D721Med (cell line): ENCODE data around the gene ATP5MG.

Source experiments
- DNase-seq: peaks from one replicate; pipeline ENCODE4 v3.0.0; 2011; ENCODE audit warnings: low spot score; ENCODE audit not compliant: insufficient read length
- FAIRE-seq: peaks from 2 replicates; lab custom pipeline; 2011; peaks lifted over from hg19 to GRCh38; lab: Jason Lieb, UNC
- CTCF ChIP-seq: IDR thresholded peaks from 2 replicates; pipeline ENCODE4 v1.5.1; 2012; ENCODE audit warnings: mild to moderate bottlenecking, control low read depth; ENCODE audit not compliant: insufficient read depth; ENCODE audit errors: missing control alignments

ATP5MG gene

DNA sequence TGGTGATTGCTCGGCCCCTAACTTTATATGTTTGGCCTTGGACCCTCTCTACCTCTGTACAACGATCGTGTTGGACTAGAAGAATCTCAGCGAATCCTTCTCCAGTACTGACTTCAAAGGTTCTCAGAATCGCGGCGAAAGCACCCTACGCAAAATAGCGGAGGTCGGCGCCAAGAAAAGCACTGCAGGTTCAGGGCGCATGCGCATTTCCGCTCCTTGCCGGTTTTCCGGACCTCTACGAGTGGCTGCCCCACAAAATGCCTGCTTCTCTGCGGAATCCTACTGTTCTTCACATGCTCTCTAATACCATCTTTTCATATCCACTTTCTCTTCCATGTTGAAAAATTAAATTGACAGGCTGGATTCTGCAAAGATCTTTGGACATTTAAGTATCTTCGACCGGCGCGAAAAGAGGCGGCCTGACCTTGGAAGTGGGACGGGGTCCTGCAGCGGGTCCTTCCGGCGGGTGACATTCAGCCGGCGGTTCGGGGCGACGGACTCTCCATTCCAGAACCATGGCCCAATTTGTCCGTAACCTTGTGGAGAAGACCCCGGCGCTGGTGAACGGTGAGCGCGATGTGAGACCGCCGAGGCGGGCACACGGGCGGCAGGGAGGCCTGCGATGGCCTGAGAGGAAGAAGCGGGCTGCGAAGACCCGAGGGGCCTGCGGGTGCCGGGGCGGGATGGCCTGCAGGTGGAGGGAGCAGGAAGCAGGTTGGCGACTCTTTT, at the start of gene ATP5MG:
ATP5MG (plus strand) TSS at position 456 of the 729 bp plus-strand sequence; CDS start at position 516, 60 bp downstream.
- peak; percentile 53 for DNase-seq
- no peak for TF ChIP-seq CTCF
- FAIRE-seq, result no peak

DNA sequence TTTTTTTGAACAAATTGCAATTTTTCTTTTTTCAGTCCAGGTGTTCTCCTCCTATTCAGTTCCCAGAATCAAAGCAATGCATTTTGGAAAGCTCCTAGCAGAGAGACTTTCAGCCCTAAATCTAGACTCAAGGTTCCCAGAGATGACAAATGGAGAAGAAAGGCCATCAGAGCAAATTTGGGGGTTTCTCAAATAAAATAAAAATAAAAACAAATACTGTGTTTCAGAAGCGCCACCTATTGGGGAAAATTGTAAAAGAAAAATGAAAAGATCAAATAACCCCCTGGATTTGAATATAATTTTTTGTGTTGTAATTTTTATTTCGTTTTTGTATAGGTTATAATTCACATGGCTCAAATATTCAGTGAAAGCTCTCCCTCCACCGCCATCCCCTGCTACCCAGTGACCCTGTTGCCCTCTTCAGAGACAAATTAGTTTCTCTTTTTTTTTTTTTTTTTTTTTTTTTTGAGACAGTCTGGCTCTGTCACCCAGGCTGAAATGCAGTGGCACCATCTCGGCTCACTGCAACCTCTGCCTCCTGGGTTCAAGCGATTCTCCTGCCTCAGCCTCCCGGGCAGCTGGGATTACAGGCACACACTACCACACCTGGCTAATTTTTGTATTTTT, 48.2 kb upstream of the ATP5MG start:
- no peak for DNase-seq
- FAIRE-seq, result no peak

GRCh38 chr11:118358071-118358470, 43.3 kb upstream of the ATP5MG start:
- no peak for DNase-seq
- TF ChIP-seq CTCF, result no peak
- no peak for FAIRE-seq

More for the DNA sequence above, 48.2 kb upstream of the ATP5MG start:
- TF ChIP-seq CTCF, result peak; percentile 47

- FAIRE-seq, result peak; percentile 25
- TF ChIP-seq CTCF, result no peak
- peak; percentile 31 for DNase-seq
Measured at GRCh38 chr11:118359295-118359958, 42.0 kb upstream of the ATP5MG start, which contains the start of gene UBE4A. Gene UBE4A (plus strand): TSS chr11:118359600. CDS start chr11:118365081, 5,481 bp downstream.

- TF ChIP-seq CTCF, result no peak
- FAIRE-seq (no peak), DNase-seq (no peak)
Measured at GRCh38 chr11:118364956-118365615, 36.3 kb upstream of the ATP5MG start.

- no peak for FAIRE-seq
- no peak for DNase-seq
- no peak for TF ChIP-seq CTCF
Measured at GRCh38 chr11:118366287-118366686, 35.1 kb upstream of the ATP5MG start.
